Body of pancreas (tissue), 4 donors: ENCODE measurements around the gene SMTNL2. TPM values are rescaled to one million over a fixed set of nuclear protein-coding genes. Genes with fewer than 3 reads are reported as not detected.
A peak's percentile ranks its signal among the peaks of the same experiment; 100 is the strongest.

ENCODE experiments used
- ATAC-seq: fragments of 150-250 bp; one replicate; pipeline ENCODE4 v1.9.1; 2016
- DNase-seq, 4 donors: peaks; one replicate each; pipeline ENCODE4 v3.0.0-alpha.2; 2019
- H3K27ac ChIP-seq, 4 donors: fragments of 200-600 bp; sonication (generic); 1 replicate in 3 of 4; 2 replicates in 1 of 4; pipeline versions ENCODE4 v1.5.1 to v1.6.1; 2016 to 2019; ENCODE audit warnings: mild to moderate bottlenecking in 1 of 4, mixed read lengths in 1 of 4, moderate library complexity in 1 of 4
- H3K27me3 ChIP-seq, 2 donors: fragments of 200-600 bp; sonication (generic); one replicate each; pipeline ENCODE4 v1.6.0; 2016; ENCODE audit warnings: mild to moderate bottlenecking in 1 of 2
- H3K36me3 ChIP-seq, 2 donors: fragments of 200-600 bp; sonication (generic); replicated peaks in 1 of 2; 2 replicates each; pipeline ENCODE4 v1.5.1; 2016; ENCODE audit warnings: low read depth in 2 of 2; ENCODE audit not compliant: insufficient read depth in 1 of 2
- H3K4me1 ChIP-seq: fragments of 200-600 bp; sonication (generic); one replicate; pipeline ENCODE4 v1.6.0; 2016
- H3K4me3 ChIP-seq, 2 donors: fragments of 200-600 bp; sonication (generic); 1 replicate in 1 of 2; 2 replicates in 1 of 2; pipeline ENCODE4 v1.5.1; 2016 to 2019
- H3K9me3 ChIP-seq, 3 donors: fragments of 200-600 bp; sonication (generic); 1 replicate in 2 of 3; 2 replicates in 1 of 3; pipeline ENCODE4 v1.5.1; 2016
- POLR2A ChIP-seq, 3 donors: fragments of 450-650 bp; IDR thresholded peaks; one replicate each; pipeline ENCODE4 v1.6.1; 2016; ENCODE audit warnings: antibody characterized with exemption in 3 of 3, mild to moderate bottlenecking in 2 of 3
- WGBS, 2 donors: methylation state at CpG; one replicate each; pipeline ENCODE4 v1.1.5; 2017; 5-methylcytosine and 5-hydroxymethylcytosine counted together
- intact Hi-C: fragments of 100-400 bp; cut with DNase I; formaldehyde crosslinking; loops from one replicate; pipeline ENCODE4 v1.15.1; 2023
- total RNA-seq, 2 donors: library from RNA; depleted of rRNA; stranded (reverse); fragments of >200 nt; gene quantifications; one replicate each; pipeline ENCODE4 v1.1.0, GENCODE V29; 2016
- TF ChIP-seq, protein P1 (sequence below), 7 experiments: fragments of 450-650 bp in 4 of 7; fragments of 200-600 bp in 3 of 7; sonication (generic) in 3 of 7; IDR thresholded peaks; one replicate each; pipeline ENCODE4 v1.5.1; 2016 to 2019; ENCODE audit warnings: antibody characterized with exemption in 7 of 7

Gene SMTNL2
- total RNA-seq, 2 donors from 2014 or later = 0.33 to 0.78 TPM

GRCh38 chr17:4536742-4537411 is 47.5 kb upstream of the SMTNL2 start:
- ATAC-seq = peak; percentile 18
- no peaks in the 10 kb centered on the region for H3K27me3 ChIP-seq

DNA sequence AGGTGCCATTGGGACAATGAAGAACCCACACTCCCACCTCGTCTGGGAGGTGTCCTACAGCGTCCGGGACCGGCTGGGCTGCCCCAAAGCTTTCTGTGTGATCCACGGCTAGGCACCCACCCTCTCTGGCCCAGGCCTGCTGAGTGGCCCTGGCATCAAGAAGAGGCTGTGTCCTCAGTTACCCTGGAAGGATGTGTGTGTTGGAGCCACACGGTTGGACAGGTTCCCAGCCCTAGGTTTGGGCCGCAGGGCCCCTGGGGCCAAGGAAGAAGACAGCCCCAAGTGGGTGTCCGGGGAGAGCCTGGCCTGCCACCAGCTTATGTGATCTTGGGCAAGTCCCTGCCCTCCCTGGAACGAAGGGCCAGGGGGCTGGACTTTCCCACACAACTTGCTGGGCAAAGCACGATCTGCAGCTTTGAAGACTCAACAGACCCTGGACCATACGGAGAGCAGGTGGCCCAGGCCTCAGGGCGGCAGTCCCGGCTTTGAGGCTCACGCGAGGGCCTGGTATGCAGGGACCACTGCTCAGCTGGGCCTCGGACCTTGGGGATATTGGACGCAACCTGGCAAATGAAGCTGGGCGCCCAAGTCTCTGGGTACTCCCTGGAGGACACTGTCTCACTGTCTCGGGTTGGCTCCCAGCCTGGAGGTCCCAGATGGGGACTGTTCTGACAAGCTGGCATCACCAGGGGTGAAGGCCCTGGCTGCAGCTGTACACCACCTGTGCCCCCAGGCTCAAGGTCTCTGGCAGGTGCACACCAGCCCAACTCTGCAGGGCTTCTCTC is 46.7 kb upstream of the SMTNL2 start:
- Histone ChIP-seq H3K36me3 (peaks cover 10 to 12% of the 10 kb centered on the region in 2 donors), H3K4me1 (no peaks in the 10 kb centered on the region), H3K9me3 (no peaks in the 10 kb centered on the region), H3K27ac (peak overlapping the region; percentile 19 to 50 (median 34)), H3K27me3 (no peaks in the 10 kb centered on the region), H3K4me3 (no peak overlapping the region)
- DNase-seq (peak in 1 of 4 donors; percentile 14), ATAC-seq (no peak)
- WGBS, 2 donors = 60 to 84% methylated on average over 1 to 18 of the region's 19 CpGs
- TF ChIP-seq POLR2A (IDR thresholded peaks at IDR 0.05) = no peak
- TF ChIP-seq, protein P1, sequence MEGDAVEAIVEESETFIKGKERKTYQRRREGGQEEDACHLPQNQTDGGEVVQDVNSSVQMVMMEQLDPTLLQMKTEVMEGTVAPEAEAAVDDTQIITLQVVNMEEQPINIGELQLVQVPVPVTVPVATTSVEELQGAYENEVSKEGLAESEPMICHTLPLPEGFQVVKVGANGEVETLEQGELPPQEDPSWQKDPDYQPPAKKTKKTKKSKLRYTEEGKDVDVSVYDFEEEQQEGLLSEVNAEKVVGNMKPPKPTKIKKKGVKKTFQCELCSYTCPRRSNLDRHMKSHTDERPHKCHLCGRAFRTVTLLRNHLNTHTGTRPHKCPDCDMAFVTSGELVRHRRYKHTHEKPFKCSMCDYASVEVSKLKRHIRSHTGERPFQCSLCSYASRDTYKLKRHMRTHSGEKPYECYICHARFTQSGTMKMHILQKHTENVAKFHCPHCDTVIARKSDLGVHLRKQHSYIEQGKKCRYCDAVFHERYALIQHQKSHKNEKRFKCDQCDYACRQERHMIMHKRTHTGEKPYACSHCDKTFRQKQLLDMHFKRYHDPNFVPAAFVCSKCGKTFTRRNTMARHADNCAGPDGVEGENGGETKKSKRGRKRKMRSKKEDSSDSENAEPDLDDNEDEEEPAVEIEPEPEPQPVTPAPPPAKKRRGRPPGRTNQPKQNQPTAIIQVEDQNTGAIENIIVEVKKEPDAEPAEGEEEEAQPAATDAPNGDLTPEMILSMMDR (IDR thresholded peaks at IDR 0.05) = no peak
- intact Hi-C loops = no loop called here

More at GRCh38 chr17:4536742-4537411, 47.5 kb upstream of the SMTNL2 start:
- Histone ChIP-seq H3K4me3 (no peak overlapping the region), H3K4me1 (no peaks in the 10 kb centered on the region), H3K9me3 (no peaks in the 10 kb centered on the region), H3K27ac (peak overlapping the region; percentile 19 to 50 (median 34)), H3K36me3 (peaks cover 5 to 8% of the 10 kb centered on the region in 2 donors)
- 67 to 69% methylated on average over 13 to 18 of the region's 18 CpGs for WGBS, 2 donors
- intact Hi-C loops = no loop called here
- no peak for TF ChIP-seq POLR2A (IDR thresholded peaks at IDR 0.05)
- TF ChIP-seq, protein P1 (IDR thresholded peaks at IDR 0.05) = no peak
- peak in 1 of 4 donors; percentile 24 for DNase-seq

DNA sequence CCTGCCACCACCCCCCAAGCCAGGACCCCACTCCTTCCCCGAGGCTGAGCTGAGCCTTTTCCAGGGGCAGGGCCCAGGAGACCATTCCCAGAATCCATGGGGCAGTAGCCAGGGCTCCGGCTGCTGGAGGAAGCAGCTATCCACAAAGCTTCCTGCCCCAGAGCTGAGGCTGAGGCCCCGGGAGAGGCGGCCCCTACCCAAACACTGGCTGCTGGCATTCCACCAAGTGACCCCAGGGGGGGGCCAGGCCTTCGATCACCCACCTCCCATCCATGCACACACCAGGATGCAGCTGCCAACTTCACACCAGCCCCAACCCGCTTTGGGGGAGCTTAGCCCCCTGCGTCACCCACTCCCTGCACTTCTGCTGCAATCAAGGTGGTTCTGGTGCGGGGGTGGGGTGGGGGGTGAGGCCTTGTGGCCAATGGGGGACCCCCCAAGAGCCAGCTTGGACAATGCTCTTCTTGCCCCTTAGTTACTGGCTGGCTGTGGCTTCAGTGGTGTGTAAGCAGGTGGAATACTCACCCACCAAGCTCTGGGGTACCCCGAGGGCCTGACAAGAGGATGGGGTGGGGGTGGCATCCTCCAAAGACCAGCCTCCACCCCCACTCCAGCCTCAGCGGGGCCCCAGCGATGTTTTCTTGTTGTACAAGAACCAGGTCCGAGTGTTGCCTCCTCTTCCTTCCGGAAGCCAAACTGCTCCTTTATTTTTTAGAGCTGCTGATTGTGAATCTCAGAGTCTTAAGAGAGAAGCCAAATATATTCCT is 45.9 kb upstream of the SMTNL2 start:
- DNase-seq (no peak), ATAC-seq (no peak)
- Histone ChIP-seq H3K9me3 (no peaks in the 10 kb centered on the region), H3K36me3 (peaks cover 14% of the 10 kb centered on the region in 2 donors), H3K4me1 (no peaks in the 10 kb centered on the region), H3K27me3 (no peaks in the 10 kb centered on the region), H3K4me3 (no peak overlapping the region), H3K27ac (peak overlapping the region in 2 of 4 donors; percentile 3 to 50)
- WGBS, 2 donors = 76 to 78% methylated on average over 10 to 13 of the region's 13 CpGs
- intact Hi-C loops = no loop called here
- TF ChIP-seq POLR2A (IDR thresholded peaks at IDR 0.05) = no peak
- TF ChIP-seq, protein P1 (IDR thresholded peaks at IDR 0.05) = no peak

- Histone ChIP-seq H3K9me3 (no peaks in the 10 kb centered on the region), H3K36me3 (peaks cover 17 to 18% of the 10 kb centered on the region in 2 donors), H3K27me3 (no peaks in the 10 kb centered on the region), H3K4me3 (no peak overlapping the region), H3K27ac (no peak overlapping the region), H3K4me1 (no peaks in the 10 kb centered on the region)
- no peak for DNase-seq
- 86 to 87% methylated on average over 5 to 8 of the region's 8 CpGs for WGBS, 2 donors
- intact Hi-C loops = no loop called here
- ATAC-seq = no peak
- TF ChIP-seq, protein P1 (IDR thresholded peaks at IDR 0.05) = no peak
- TF ChIP-seq POLR2A (IDR thresholded peaks at IDR 0.05) = no peak
Measured at GRCh38 chr17:4539025-4539424, 45.3 kb upstream of the SMTNL2 start.
